ENCODE measurements around the gene SETD3.

SETD3 gene

DNA sequence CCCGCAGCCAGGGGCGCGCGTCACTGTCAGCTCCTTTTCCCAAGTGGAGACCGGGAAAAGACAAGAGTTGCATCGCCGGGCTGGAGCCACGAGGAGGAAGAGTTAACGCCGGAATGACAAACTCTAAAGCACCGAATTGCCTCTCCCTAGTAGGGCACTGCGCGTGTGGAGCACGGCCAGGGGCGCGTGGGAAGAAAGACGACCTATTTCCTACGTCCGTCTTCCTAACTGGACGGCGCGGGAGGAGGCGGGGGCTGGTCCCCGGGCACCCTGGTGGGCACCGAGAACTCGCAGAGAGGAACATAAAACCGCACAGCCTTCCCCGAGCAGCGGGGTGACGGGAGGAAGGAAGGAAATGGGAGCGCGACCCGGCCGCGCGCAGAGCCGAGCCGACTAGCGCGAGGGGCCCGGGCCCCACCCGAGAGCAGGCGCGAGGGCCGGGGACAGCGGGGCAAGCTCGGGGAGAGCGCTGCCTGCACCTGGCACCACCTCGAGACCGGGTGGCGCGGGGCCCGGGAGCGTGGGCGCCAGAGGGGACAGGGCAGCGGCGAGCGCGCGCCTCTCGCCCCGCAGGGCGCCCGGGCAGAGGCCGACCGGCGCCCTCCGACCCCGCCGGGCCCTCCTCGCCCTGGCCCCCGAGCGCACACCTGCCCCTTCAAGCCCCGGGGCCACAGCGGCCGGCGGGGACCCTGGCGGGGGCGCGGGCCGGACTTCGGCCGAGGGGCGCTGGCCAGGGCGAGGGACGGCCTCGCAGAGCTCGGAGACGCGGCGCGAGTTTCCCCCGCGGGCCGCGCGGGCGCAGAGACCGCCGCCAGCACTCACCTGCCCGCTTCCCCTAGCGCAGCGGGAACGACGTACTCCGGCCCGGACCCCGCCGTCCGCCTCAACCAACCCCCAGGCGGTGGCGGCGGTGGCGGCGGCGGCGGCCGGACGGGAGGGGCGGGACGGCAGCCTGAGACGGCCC lies at the start of gene SETD3:
Gene SETD3 (minus strand): TSS at position 954 of the 964 bp plus-strand sequence. CDS start 15,054 bp downstream, outside the sequence.
- Histone ChIP-seq H3K9me3 (ENCODE audit: control insufficient read depth, insufficient read depth, low read length) (no peaks in the 10 kb centered on the region), H3K27ac (ENCODE audit: low read length) (no peak within 1 kb of the TSS), H3K4me3 (ENCODE audit: low read length) (peak within 1 kb of the TSS; percentile 72), H3K4me1 (ENCODE audit: control insufficient read depth, insufficient read depth, low read length) (no peaks in the 10 kb centered on the region), H3K27me3 (ENCODE audit: control insufficient read depth, insufficient read depth, low read length) (no peaks in the 10 kb centered on the region), H3K36me3 (ENCODE audit: control insufficient read depth, insufficient read depth, low read length) (no peaks in the 10 kb centered on the region)
- WGBS (ENCODE audit: insufficient coverage, insufficient read length): no CpG with 5 or more reads among the region's 122 CpGs
- DNase-seq (ENCODE audit: low read depth, low spot score): no peak

GRCh38 chr14:99529899-99530298 lies 49.2 kb upstream of the SETD3 start:
- H3K27ac ChIP-seq (ENCODE audit: low read length): no peak overlapping the region
- WGBS (ENCODE audit: insufficient coverage, insufficient read length): no CpG with 5 or more reads among the region's 4 CpGs

GRCh38 chr14:99527427-99528076 lies 46.9 kb upstream of the SETD3 start:
- Histone ChIP-seq H3K27me3 (ENCODE audit: control insufficient read depth, insufficient read depth, low read length) (no peaks in the 10 kb centered on the region), H3K27ac (ENCODE audit: low read length) (no peak overlapping the region), H3K36me3 (ENCODE audit: control insufficient read depth, insufficient read depth, low read length) (no peaks in the 10 kb centered on the region), H3K9me3 (ENCODE audit: control insufficient read depth, insufficient read depth, low read length) (no peaks in the 10 kb centered on the region), H3K4me3 (ENCODE audit: low read length) (no peak overlapping the region), H3K4me1 (ENCODE audit: control insufficient read depth, insufficient read depth, low read length) (peaks cover 28% of the 10 kb centered on the region)
- DNase-seq (ENCODE audit: low read depth, low spot score): no peak
- no CpG with 5 or more reads among the region's 19 CpGs for WGBS (ENCODE audit: insufficient coverage, insufficient read length)

More at GRCh38 chr14:99529899-99530298, 49.2 kb upstream of the SETD3 start:
- Histone ChIP-seq H3K4me1 (ENCODE audit: control insufficient read depth, insufficient read depth, low read length) (peaks cover 19% of the 10 kb centered on the region), H3K36me3 (ENCODE audit: control insufficient read depth, insufficient read depth, low read length) (no peaks in the 10 kb centered on the region), H3K4me3 (ENCODE audit: low read length) (no peak overlapping the region), H3K27me3 (ENCODE audit: control insufficient read depth, insufficient read depth, low read length) (no peaks in the 10 kb centered on the region), H3K9me3 (ENCODE audit: control insufficient read depth, insufficient read depth, low read length) (no peaks in the 10 kb centered on the region)
- no peak for DNase-seq (ENCODE audit: low read depth, low spot score)

DNA sequence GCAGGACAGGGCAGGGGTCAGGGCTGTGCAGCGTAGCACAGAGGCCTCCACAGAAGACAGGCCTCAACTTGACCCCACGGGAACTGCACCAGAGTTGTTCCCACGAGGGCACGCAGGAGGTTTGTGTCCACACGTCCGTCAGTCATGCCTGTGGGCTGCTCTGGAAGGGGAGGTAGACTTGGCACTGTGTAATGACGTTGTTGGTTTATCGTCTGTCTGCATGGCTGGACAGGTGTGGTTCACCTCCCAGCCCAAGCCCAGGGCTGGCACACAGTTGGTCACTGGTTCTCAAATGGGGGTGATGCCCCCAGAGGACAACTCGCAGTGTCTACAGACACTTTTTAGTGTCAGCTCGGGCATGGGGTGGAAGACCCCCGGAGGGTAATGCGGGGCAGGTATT lies 46.4 kb upstream of the SETD3 start:
- no CpG with 5 or more reads among the region's 12 CpGs for WGBS (ENCODE audit: insufficient coverage, insufficient read length)
- no peak overlapping the region for H3K27ac ChIP-seq (ENCODE audit: low read length)
- H3K4me1 ChIP-seq (ENCODE audit: control insufficient read depth, insufficient read depth, low read length): peaks cover 32% of the 10 kb centered on the region
- H3K9me3 ChIP-seq (ENCODE audit: control insufficient read depth, insufficient read depth, low read length): no peaks in the 10 kb centered on the region
- no peak for DNase-seq (ENCODE audit: low read depth, low spot score)
- no peaks in the 10 kb centered on the region for H3K36me3 ChIP-seq (ENCODE audit: control insufficient read depth, insufficient read depth, low read length)
- H3K4me3 ChIP-seq (ENCODE audit: low read length): no peak overlapping the region
- H3K27me3 ChIP-seq (ENCODE audit: control insufficient read depth, insufficient read depth, low read length): no peaks in the 10 kb centered on the region

- Histone ChIP-seq H3K4me3 (ENCODE audit: low read length) (no peak overlapping the region), H3K36me3 (ENCODE audit: control insufficient read depth, insufficient read depth, low read length) (no peaks in the 10 kb centered on the region), H3K9me3 (ENCODE audit: control insufficient read depth, insufficient read depth, low read length) (no peaks in the 10 kb centered on the region), H3K27me3 (ENCODE audit: control insufficient read depth, insufficient read depth, low read length) (no peaks in the 10 kb centered on the region), H3K27ac (ENCODE audit: low read length) (no peak overlapping the region), H3K4me1 (ENCODE audit: control insufficient read depth, insufficient read depth, low read length) (peaks cover 31% of the 10 kb centered on the region)
- WGBS (ENCODE audit: insufficient coverage, insufficient read length): no CpG with 5 or more reads among the region's 12 CpGs
- no peak for DNase-seq (ENCODE audit: low read depth, low spot score)
Measured at GRCh38 chr14:99525699-99526080, 45.0 kb upstream of the SETD3 start.

- no peak overlapping the region for H3K4me3 ChIP-seq (ENCODE audit: low read length)
- no peaks in the 10 kb centered on the region for H3K9me3 ChIP-seq (ENCODE audit: control insufficient read depth, insufficient read depth, low read length)
- no peaks in the 10 kb centered on the region for H3K27me3 ChIP-seq (ENCODE audit: control insufficient read depth, insufficient read depth, low read length)
- H3K36me3 ChIP-seq (ENCODE audit: control insufficient read depth, insufficient read depth, low read length): no peaks in the 10 kb centered on the region
- no peak for DNase-seq (ENCODE audit: low read depth, low spot score)
- no CpG with 5 or more reads among the region's 17 CpGs for WGBS (ENCODE audit: insufficient coverage, insufficient read length)
- H3K27ac ChIP-seq (ENCODE audit: low read length): no peak overlapping the region
- H3K4me1 ChIP-seq (ENCODE audit: control insufficient read depth, insufficient read depth, low read length): peaks cover 25% of the 10 kb centered on the region
Measured at GRCh38 chr14:99524804-99525698, 44.4 kb upstream of the SETD3 start.

DNA sequence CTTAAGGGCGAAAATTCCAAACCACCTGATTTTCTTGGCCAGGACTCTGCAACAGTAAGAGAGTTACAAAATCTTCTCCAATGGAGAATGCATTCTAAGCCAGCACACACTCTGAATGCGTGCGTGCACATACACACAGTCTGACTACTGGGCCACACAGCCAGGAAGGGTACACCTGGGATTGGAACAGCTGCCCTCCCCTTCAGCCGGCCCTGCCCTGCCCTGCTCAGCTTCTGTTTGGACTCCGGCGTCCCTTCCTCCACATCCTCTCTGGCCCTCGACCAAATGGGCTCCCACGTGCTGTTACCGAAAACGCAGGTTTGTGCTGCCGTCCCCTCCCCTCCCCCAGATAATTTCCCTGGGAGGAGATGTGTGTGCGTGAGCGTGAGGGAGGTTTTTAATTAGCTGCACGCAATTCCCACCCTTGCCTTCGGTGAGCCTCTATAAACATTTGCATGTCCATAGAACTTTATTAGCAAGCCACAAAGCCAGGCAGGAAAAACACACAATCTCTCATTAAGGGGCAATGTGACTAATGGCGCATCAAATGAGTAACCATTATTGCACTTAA lies 43.5 kb upstream of the SETD3 start:
- H3K27ac ChIP-seq (ENCODE audit: low read length): no peak overlapping the region

GRCh38 chr14:99523704-99524055 lies 43.0 kb upstream of the SETD3 start:
- WGBS (ENCODE audit: insufficient coverage, insufficient read length): no CpG with 5 or more reads among the region's 5 CpGs
- Histone ChIP-seq H3K4me3 (ENCODE audit: low read length) (no peak overlapping the region), H3K4me1 (ENCODE audit: control insufficient read depth, insufficient read depth, low read length) (peaks cover 25% of the 10 kb centered on the region), H3K27me3 (ENCODE audit: control insufficient read depth, insufficient read depth, low read length) (no peaks in the 10 kb centered on the region), H3K36me3 (ENCODE audit: control insufficient read depth, insufficient read depth, low read length) (no peaks in the 10 kb centered on the region), H3K9me3 (ENCODE audit: control insufficient read depth, insufficient read depth, low read length) (no peaks in the 10 kb centered on the region), H3K27ac (ENCODE audit: low read length) (no peak overlapping the region)
- no peak for DNase-seq (ENCODE audit: low read depth, low spot score)

More for the DNA sequence above, 43.5 kb upstream of the SETD3 start:
- DNase-seq (ENCODE audit: low read depth, low spot score): no peak
- Histone ChIP-seq H3K9me3 (ENCODE audit: control insufficient read depth, insufficient read depth, low read length) (no peaks in the 10 kb centered on the region), H3K36me3 (ENCODE audit: control insufficient read depth, insufficient read depth, low read length) (no peaks in the 10 kb centered on the region), H3K4me3 (ENCODE audit: low read length) (no peak overlapping the region), H3K4me1 (ENCODE audit: control insufficient read depth, insufficient read depth, low read length) (peaks cover 25% of the 10 kb centered on the region), H3K27me3 (ENCODE audit: control insufficient read depth, insufficient read depth, low read length) (no peaks in the 10 kb centered on the region)
- WGBS (ENCODE audit: insufficient coverage, insufficient read length): no CpG with 5 or more reads among the region's 16 CpGs

GRCh38 chr14:99522934-99523703 lies 42.5 kb upstream of the SETD3 start:
- Histone ChIP-seq H3K4me3 (ENCODE audit: low read length) (no peak overlapping the region), H3K4me1 (ENCODE audit: control insufficient read depth, insufficient read depth, low read length) (peaks cover 27% of the 10 kb centered on the region), H3K9me3 (ENCODE audit: control insufficient read depth, insufficient read depth, low read length) (no peaks in the 10 kb centered on the region), H3K36me3 (ENCODE audit: control insufficient read depth, insufficient read depth, low read length) (no peaks in the 10 kb centered on the region), H3K27me3 (ENCODE audit: control insufficient read depth, insufficient read depth, low read length) (no peaks in the 10 kb centered on the region), H3K27ac (ENCODE audit: low read length) (no peak overlapping the region)
- no peak for DNase-seq (ENCODE audit: low read depth, low spot score)
- WGBS (ENCODE audit: insufficient coverage, insufficient read length): no CpG with 5 or more reads among the region's 14 CpGs

Data from iPS DF 6.9 (cell line).